ENCODE measurements around the gene EXOC3L2. TPM values are rescaled to one million over a fixed set of nuclear protein-coding genes. Genes with fewer than 3 reads are reported as not detected.

Gene EXOC3L2
- total and polyA plus RNA-seq, 10 donors: 1.9 to 22.7 (median 13.4) TPM

DNA sequence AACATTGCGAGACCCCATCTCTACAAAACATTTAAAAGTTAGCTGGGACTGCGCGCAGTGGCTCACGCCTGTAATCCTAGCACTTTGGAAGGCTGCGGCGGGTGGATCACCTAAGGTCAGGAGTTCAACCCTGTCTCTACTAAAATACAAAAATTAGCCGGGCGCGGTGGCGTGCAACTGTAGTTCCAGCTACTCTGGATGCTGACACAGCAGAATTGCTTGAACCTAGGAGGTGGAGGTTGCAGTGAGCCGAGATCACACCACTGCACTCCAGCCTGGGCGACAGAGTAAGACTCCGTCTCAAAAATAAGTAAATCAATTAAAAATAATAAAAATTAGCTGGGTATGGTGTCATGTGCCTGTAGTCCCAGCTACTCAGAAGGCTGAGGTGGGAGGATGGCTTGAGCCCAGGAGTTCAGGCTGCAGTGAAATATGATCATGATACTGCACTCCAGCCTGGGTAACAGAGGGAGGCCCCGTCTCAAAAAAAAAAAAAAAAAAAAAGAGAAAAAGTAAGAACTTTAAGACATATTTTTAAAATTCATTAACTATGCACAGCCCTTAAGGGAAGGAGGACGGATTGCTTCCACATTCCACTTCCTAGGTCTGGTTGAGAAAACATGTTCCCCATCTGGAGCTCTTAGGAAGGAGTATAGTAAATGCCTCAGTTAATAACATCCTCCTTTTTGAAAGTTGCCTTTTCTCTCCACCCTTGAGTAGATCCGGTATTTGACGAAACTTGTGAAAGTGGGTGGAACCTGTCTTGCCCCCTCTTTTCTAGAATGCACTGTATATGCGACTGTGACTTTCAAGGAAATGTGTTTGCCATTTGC lies 26.1 kb downstream of the EXOC3L2 start:
- WGBS, 5 donors: 70 to 79% (median 76%) methylated on average over 18 of the region's 18 CpGs
- no peaks in the 10 kb centered on the region for H3K9me3 ChIP-seq
- H3K27ac ChIP-seq: no peak overlapping the region
- no peaks in the 10 kb centered on the region for H3K36me3 ChIP-seq
- intact Hi-C loops (cut with DNase I; ENCODE audit: low total_unique reads): no loop called here
- TF ChIP-seq, protein P1, sequence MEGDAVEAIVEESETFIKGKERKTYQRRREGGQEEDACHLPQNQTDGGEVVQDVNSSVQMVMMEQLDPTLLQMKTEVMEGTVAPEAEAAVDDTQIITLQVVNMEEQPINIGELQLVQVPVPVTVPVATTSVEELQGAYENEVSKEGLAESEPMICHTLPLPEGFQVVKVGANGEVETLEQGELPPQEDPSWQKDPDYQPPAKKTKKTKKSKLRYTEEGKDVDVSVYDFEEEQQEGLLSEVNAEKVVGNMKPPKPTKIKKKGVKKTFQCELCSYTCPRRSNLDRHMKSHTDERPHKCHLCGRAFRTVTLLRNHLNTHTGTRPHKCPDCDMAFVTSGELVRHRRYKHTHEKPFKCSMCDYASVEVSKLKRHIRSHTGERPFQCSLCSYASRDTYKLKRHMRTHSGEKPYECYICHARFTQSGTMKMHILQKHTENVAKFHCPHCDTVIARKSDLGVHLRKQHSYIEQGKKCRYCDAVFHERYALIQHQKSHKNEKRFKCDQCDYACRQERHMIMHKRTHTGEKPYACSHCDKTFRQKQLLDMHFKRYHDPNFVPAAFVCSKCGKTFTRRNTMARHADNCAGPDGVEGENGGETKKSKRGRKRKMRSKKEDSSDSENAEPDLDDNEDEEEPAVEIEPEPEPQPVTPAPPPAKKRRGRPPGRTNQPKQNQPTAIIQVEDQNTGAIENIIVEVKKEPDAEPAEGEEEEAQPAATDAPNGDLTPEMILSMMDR (IDR thresholded peaks at IDR 0.05 in 8 of 11, conservative IDR thresholded peaks at IDR 0.05 in 3 of 11): no peak
- TF ChIP-seq POLR2AphosphoS5 (IDR thresholded peaks at IDR 0.05): no peak
- no peak for TF ChIP-seq POLR2A (IDR thresholded peaks at IDR 0.05)
- peaks cover 4 to 55% (median 19%) of the 10 kb centered on the region in 6 donors for H3K4me1 ChIP-seq
- no peak for DNase-seq
- no peak overlapping the region for H3K4me3 ChIP-seq
- H3K27me3 ChIP-seq (replicated peaks in 1 of 7): peaks cover 0 to 56% (median 11%) of the 10 kb centered on the region in 7 donors

GRCh38 chr19:45218426-45218825 lies 26.8 kb downstream of the EXOC3L2 start:
- Histone ChIP-seq H3K4me3 (no peak overlapping the region), H3K9me3 (no peaks in the 10 kb centered on the region), H3K4me1 (peaks cover 4 to 57% (median 19%) of the 10 kb centered on the region in 6 donors), H3K27ac (no peak overlapping the region), H3K27me3 (replicated peaks in 1 of 7) (peaks cover 0 to 52% (median 11%) of the 10 kb centered on the region in 7 donors), H3K36me3 (no peaks in the 10 kb centered on the region)
- TF ChIP-seq, protein P1 (IDR thresholded peaks at IDR 0.05 in 8 of 11, conservative IDR thresholded peaks at IDR 0.05 in 3 of 11): no peak
- TF ChIP-seq POLR2AphosphoS5 (IDR thresholded peaks at IDR 0.05) (no peak), POLR2A (IDR thresholded peaks at IDR 0.05) (no peak)
- DNase-seq: no peak
- intact Hi-C loops (cut with DNase I; ENCODE audit: low total_unique reads): no loop called here
- WGBS, 5 donors: 59 to 68% (median 61%) methylated on average over 4 of the region's 4 CpGs

- peaks cover 4 to 61% (median 21%) of the 10 kb centered on the region in 6 donors for H3K4me1 ChIP-seq
- no peaks in the 10 kb centered on the region for H3K9me3 ChIP-seq
- TF ChIP-seq, protein P1 (IDR thresholded peaks at IDR 0.05 in 8 of 11, conservative IDR thresholded peaks at IDR 0.05 in 3 of 11): no peak
- TF ChIP-seq POLR2AphosphoS5 (IDR thresholded peaks at IDR 0.05): no peak
- no peak for TF ChIP-seq POLR2A (IDR thresholded peaks at IDR 0.05)
- DNase-seq: no peak
- WGBS, 5 donors: 77 to 83% (median 78%) methylated on average over 14 of the region's 14 CpGs
- peak overlapping the region in 1 of 8 donors; percentile 9 for H3K27ac ChIP-seq
- no peak overlapping the region for H3K4me3 ChIP-seq
- H3K27me3 ChIP-seq (replicated peaks in 1 of 7): peaks cover 0 to 52% (median 11%) of the 10 kb centered on the region in 7 donors
- intact Hi-C loops (cut with DNase I; ENCODE audit: low total_unique reads): no loop called here
- H3K36me3 ChIP-seq: no peaks in the 10 kb centered on the region
Measured at GRCh38 chr19:45217957-45218334, 27.3 kb downstream of the EXOC3L2 start.

DNA sequence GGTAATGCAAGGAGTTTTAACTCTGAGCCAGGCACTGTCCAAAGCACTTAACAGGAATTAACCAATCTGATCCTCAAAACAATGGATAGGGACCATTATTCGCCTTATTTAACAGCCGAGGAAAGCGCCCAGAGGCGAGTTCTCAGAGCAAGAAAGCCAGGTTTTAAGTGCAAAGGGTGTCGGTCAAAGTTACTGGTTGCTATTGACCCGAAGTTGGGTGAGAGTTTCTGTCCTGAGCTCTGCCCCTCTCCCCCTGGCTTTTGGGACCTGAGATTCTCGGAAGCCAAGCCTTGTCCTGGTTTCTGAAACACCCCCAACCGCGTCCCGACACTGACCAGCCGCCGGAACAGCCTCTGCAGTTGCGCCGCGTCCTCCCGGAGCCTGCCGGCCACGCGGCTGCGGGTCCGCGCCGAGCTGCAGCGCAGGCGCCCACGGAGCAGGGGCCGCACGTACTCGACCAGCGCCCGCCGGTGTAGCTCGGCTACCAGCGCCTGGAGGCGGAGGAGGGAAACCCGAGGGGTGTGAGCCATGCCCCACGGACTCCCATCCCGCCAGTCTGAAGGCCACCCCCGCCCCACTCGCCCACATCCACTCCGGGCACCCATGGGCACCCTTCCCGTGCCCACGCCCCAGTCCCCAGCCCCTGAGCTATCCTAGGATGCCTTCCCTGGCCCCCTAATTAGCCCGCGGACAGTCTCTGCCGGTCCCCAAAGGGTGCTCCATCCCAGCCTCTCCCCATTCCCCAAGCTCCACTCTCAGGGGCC lies 27.8 kb downstream of the EXOC3L2 start:
- H3K27ac ChIP-seq: peak overlapping the region in 1 of 8 donors; percentile 9
- H3K36me3 ChIP-seq: no peaks in the 10 kb centered on the region
- no peak overlapping the region for H3K4me3 ChIP-seq
- intact Hi-C loops (cut with DNase I; ENCODE audit: low total_unique reads): no loop called here
- DNase-seq: no peak
- TF ChIP-seq, protein P1 (IDR thresholded peaks at IDR 0.05 in 8 of 11, conservative IDR thresholded peaks at IDR 0.05 in 3 of 11): no peak
- no peak for TF ChIP-seq POLR2A (IDR thresholded peaks at IDR 0.05)
- TF ChIP-seq POLR2AphosphoS5 (IDR thresholded peaks at IDR 0.05): no peak
- peaks cover 4 to 65% (median 24%) of the 10 kb centered on the region in 6 donors for H3K4me1 ChIP-seq
- 39 to 60% (median 49%) methylated on average over 19 to 46 of the region's 46 CpGs for WGBS, 5 donors
- peaks cover 0 to 52% (median 11%) of the 10 kb centered on the region in 7 donors for H3K27me3 ChIP-seq (replicated peaks in 1 of 7)
- H3K9me3 ChIP-seq: no peaks in the 10 kb centered on the region

Data from spleen (tissue), 11 donors.